HCT116 (cell line): ENCODE measurements around the gene SH3BP5L. TPM values are rescaled to one million over a fixed set of nuclear protein-coding genes. Genes with fewer than 3 reads are reported as not detected.
A peak's percentile ranks its signal among the peaks of the same experiment; 100 is the strongest.

ENCODE experiments used
- ATAC-seq: fragments of 200-7000 bp; cut with Tn5 transposase; 2 replicates; pipeline ENCODE4 v1.9.1; 2020; ENCODE audit warnings: mild to moderate bottlenecking, moderate library complexity
- BruUV-seq: library from RNA; stranded (reverse); fragments of 400-500 nt; replicated peaks from 2 replicates; lab custom pipeline; 2021; lab: Mats Ljungman, UMichigan
- CTCF ChIA-PET: fragments of 300-600 bp; sonication (Branson Sonifier 250); formaldehyde crosslinking; loops from one replicate; lab custom pipeline; 2021; ENCODE audit warnings: antibody characterized with exemption; lab: Charles Lee
- POLR2A ChIA-PET: fragments of 300-600, 350-600 bp; sonication (Branson Sonifier 250); formaldehyde crosslinking; loops from one replicate; lab custom pipeline; 2021; ENCODE audit warnings: antibody characterized with exemption; lab: Charles Lee
- RAD21 ChIA-PET, 2 experiments: fragments of 300-600 bp; sonication (Branson Sonifier 250); formaldehyde crosslinking; loops; one replicate each; lab custom pipeline; 2023; ENCODE audit warnings: low total read pairs in 2 of 2; ENCODE audit not compliant: uncharacterized antibody in 2 of 2, unreplicated experiment in 2 of 2, low non-redundant PET in 1 of 2; lab: Charles Lee
- DNase-seq: peaks from one replicate; pipeline ENCODE4 v3.0.0-alpha.2; 2010; ENCODE audit warnings: low read depth, low spot score
- H2AFZ ChIP-seq: fragments of 200-600 bp; shearing (Covaris generic), sonication (generic); 2 replicates; pipeline ENCODE4 v1.6.1; 2017; ENCODE audit warnings: low read depth, mixed run types, mixed read lengths, antibody characterized with exemption, low read length; ENCODE audit not compliant: poor library complexity, severe bottlenecking
- H3K27ac ChIP-seq: 2 replicates; pipeline ENCODE4 v1.5.1; 2012; ENCODE audit warnings: low read depth, low read length
- H3K27me3 ChIP-seq: fragments of 200-600 bp; sonication (generic); 2 replicates; pipeline ENCODE4 v1.6.1; 2016; ENCODE audit warnings: mixed run types, low read length, mixed read lengths; ENCODE audit not compliant: insufficient read depth
- H3K36me3 ChIP-seq, 2 experiments: fragments of 200-500 bp in 1 of 2; fragments of 200-600 bp in 1 of 2; sonication (Bioruptor generic) in 1 of 2; sonication (generic) in 1 of 2; 2 replicates each; pipeline versions ENCODE4 v1.5.1 to v1.6.1; 2014 to 2016; ENCODE audit warnings: low read length in 2 of 2, inconsistent platforms in 1 of 2, mixed read lengths in 1 of 2, mixed run types in 1 of 2; ENCODE audit not compliant: insufficient read depth in 2 of 2, control insufficient read depth in 1 of 2
- H3K4me1 ChIP-seq, 2 experiments: fragments of 200-600 bp in 1 of 2; sonication (generic) in 1 of 2; 2 replicates each; pipeline versions ENCODE4 v1.5.1 to v1.6.1; 2012 to 2017; ENCODE audit warnings: low read length in 2 of 2, inconsistent platforms in 1 of 2, mild to moderate bottlenecking in 1 of 2, mixed read lengths in 1 of 2, mixed run types in 1 of 2, moderate library complexity in 1 of 2; ENCODE audit not compliant: insufficient read depth in 2 of 2, control insufficient read depth in 1 of 2
- H3K4me2 ChIP-seq: fragments of 200-600 bp; sonication (generic); 2 replicates; pipeline ENCODE4 v1.6.1; 2017; ENCODE audit warnings: mixed run types, low read length, mixed read lengths
- H3K4me3 ChIP-seq, 2 experiments: fragments of 200-600 bp in 1 of 2; sonication (generic) in 1 of 2; replicated peaks in 1 of 2; 2 replicates each; pipeline ENCODE4 v1.5.1; 2011 to 2016; ENCODE audit warnings: low read length in 2 of 2, control low read depth in 1 of 2, low read depth in 1 of 2, mild to moderate bottlenecking in 1 of 2, mixed read lengths in 1 of 2, mixed run types in 1 of 2
- H3K79me2 ChIP-seq: fragments of 200-600 bp; sonication (generic); 2 replicates; pipeline ENCODE4 v1.6.1; 2017; ENCODE audit warnings: mild to moderate bottlenecking, mixed run types, low read length, moderate library complexity, mixed read lengths; ENCODE audit not compliant: insufficient read depth
- H3K9ac ChIP-seq: fragments of 200-600 bp; sonication (generic); 2 replicates; pipeline ENCODE4 v1.6.1; 2016; ENCODE audit warnings: low read length, mixed read lengths
- H3K9me2 ChIP-seq: fragments of 200-600 bp; sonication (generic), shearing (Covaris generic); 2 replicates; pipeline ENCODE4 v1.6.1; 2017; ENCODE audit warnings: mixed run types, mild to moderate bottlenecking, moderate library complexity; ENCODE audit not compliant: insufficient read depth
- H3K9me3 ChIP-seq, 2 experiments: fragments of 200-500 bp in 1 of 2; fragments of 200-600 bp in 1 of 2; sonication (Bioruptor generic) in 1 of 2; sonication (generic) in 1 of 2; 2 replicates each; pipeline ENCODE4 v1.6.1; 2014 to 2017; ENCODE audit warnings: low read length in 2 of 2, mixed read lengths in 2 of 2, inconsistent platforms in 1 of 2, low read depth in 1 of 2, mild to moderate bottlenecking in 1 of 2, mixed run types in 1 of 2, moderate library complexity in 1 of 2; ENCODE audit not compliant: control insufficient read depth in 1 of 2, insufficient read depth in 1 of 2
- H4K20me1 ChIP-seq: fragments of 200-600 bp; sonication (generic), shearing (Covaris generic); 2 replicates; pipeline ENCODE4 v1.6.1; 2017; ENCODE audit warnings: mixed run types, mild to moderate bottlenecking, moderate library complexity; ENCODE audit not compliant: insufficient read depth
- CBX3 ChIP-seq: IDR thresholded peaks from 2 replicates; pipeline ENCODE4 v1.6.1; 2012; ENCODE audit warnings: low read depth
- FOSL1 ChIP-seq: IDR thresholded peaks from 2 replicates; pipeline ENCODE4 v1.6.1; 2012; ENCODE audit warnings: low read depth
- POLR2A ChIP-seq: IDR thresholded peaks from 2 replicates; pipeline ENCODE4 v1.7.0; 2011; ENCODE audit warnings: borderline replicate concordance; ENCODE audit not compliant: insufficient read depth, insufficient read length; ENCODE audit errors: extremely low read depth
- POLR2AphosphoS5 ChIP-seq: IDR thresholded peaks from 2 replicates; pipeline ENCODE4 v1.6.1; 2011; ENCODE audit warnings: mild to moderate bottlenecking, low read depth, low read length, moderate library complexity
- SP1 ChIP-seq: IDR thresholded peaks from 2 replicates; pipeline ENCODE4 v1.6.1; 2012; ENCODE audit warnings: low read depth
- TCF7L2 ChIP-seq: IDR thresholded peaks from 2 replicates; pipeline ENCODE4 v1.7.0; 2011; ENCODE audit warnings: borderline replicate concordance, inconsistent platforms; ENCODE audit not compliant: insufficient read depth, insufficient read length; ENCODE audit errors: extremely low read depth
- YY1 ChIP-seq: IDR thresholded peaks from 2 replicates; pipeline ENCODE4 v1.6.1; 2011; ENCODE audit warnings: low read length, low read depth, moderate library complexity, mild to moderate bottlenecking; ENCODE audit not compliant: insufficient replicate concordance; ENCODE audit errors: extremely low read depth
- intact Hi-C: fragments of 100-400 bp; cut with micrococcal nuclease; formaldehyde crosslinking; loops from 2 replicates; pipeline ENCODE4 v1.10.0; 2022
- total RNA-seq: library from RNA; stranded (reverse); gene quantifications from one replicate; pipeline ENCODE4 v1.2.1, GENCODE V29; 2021; ENCODE audit not compliant: unreplicated experiment
- TF ChIP-seq, protein P1 (sequence below): IDR thresholded peaks from 2 replicates; pipeline ENCODE4 v1.6.1; 2012
- TF ChIP-seq, protein P2 (sequence below): IDR thresholded peaks from 2 replicates; pipeline ENCODE4 v1.6.1; 2012
- TF ChIP-seq, protein P3 (sequence below): IDR thresholded peaks from 2 replicates; pipeline ENCODE4 v1.6.1; 2012; ENCODE audit warnings: low read depth

SH3BP5L gene
- total RNA-seq, 1 experiment from 2014 or later: 22.3 TPM

DNA sequence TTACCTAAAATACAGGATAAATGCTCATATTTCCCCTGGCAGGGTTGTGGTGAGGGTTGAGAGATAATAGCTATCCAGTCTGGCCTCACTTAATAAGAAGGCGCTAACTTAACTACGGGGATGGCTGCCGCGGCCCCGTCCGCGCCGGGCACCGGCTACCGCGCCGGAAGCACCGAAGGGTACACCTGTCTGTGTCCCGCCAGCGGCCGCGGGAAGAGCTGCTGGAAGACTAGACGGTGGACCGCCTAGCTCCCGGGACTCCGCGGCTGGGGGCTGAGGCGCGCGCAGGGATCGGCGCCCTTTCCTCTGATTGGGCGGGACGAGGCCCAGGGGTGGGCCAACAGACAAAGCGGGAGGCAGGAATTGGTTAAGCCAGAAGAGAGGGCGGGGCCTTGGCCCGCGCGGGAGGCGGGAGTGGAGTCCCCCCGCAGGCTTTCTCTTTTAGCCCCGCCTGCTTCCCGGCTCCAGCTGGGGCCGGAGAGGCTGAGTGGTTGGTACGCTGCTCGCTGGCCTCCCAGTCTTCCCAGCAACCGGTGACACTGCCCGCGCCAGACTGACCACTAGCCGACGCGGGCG lies 12.2 kb upstream of the SH3BP5L start, which contains the start of gene ZNF672:
TSS of gene ZNF672 (plus strand) at position 444 of the 576 bp plus-strand sequence. CDS start 9,051 bp downstream, outside the sequence.
- CTCF ChIA-PET: interaction anchor here (1.0 to 2.9 kb wide), 6 partner anchors 9 to 141 kb away, joined by 3 to 24 read pairs (median 6); partner anchors contain the start of genes SH3BP5L and ZNF692
- RAD21 ChIA-PET: interaction anchor here in 1 of 2 experiments (1.1 kb wide), 1 partner anchor 12 kb away, joined by 4 read pairs; the partner anchor contains the start of gene SH3BP5L
- POLR2A ChIA-PET: interaction anchor here (0.8 to 4.4 kb wide), 6 partner anchors 9 to 69 kb away, joined by 3 to 49 read pairs (median 6); partner anchors contain the start of genes PGBD2, SH3BP5L and ZNF692

More for the DNA sequence above, 12.2 kb upstream of the SH3BP5L start, which contains the start of gene ZNF672:
- H3K9ac ChIP-seq: peak within 1 kb of the TSS; percentile 88
- TF ChIP-seq, protein P1, sequence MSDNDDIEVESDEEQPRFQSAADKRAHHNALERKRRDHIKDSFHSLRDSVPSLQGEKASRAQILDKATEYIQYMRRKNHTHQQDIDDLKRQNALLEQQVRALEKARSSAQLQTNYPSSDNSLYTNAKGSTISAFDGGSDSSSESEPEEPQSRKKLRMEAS: peak; percentile 23; the same call in 1 of the 2 replicates
- TF ChIP-seq TCF7L2 (no peak), SP1 (peak; percentile 92), FOSL1 (no peak), CBX3 (no peak), YY1 (peak; percentile 24), POLR2AphosphoS5 (peak; percentile 99), POLR2A (peak; percentile 95)
- TF ChIP-seq, protein P2, sequence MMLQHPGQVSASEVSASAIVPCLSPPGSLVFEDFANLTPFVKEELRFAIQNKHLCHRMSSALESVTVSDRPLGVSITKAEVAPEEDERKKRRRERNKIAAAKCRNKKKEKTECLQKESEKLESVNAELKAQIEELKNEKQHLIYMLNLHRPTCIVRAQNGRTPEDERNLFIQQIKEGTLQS: no peak
- TF ChIP-seq, protein P3, sequence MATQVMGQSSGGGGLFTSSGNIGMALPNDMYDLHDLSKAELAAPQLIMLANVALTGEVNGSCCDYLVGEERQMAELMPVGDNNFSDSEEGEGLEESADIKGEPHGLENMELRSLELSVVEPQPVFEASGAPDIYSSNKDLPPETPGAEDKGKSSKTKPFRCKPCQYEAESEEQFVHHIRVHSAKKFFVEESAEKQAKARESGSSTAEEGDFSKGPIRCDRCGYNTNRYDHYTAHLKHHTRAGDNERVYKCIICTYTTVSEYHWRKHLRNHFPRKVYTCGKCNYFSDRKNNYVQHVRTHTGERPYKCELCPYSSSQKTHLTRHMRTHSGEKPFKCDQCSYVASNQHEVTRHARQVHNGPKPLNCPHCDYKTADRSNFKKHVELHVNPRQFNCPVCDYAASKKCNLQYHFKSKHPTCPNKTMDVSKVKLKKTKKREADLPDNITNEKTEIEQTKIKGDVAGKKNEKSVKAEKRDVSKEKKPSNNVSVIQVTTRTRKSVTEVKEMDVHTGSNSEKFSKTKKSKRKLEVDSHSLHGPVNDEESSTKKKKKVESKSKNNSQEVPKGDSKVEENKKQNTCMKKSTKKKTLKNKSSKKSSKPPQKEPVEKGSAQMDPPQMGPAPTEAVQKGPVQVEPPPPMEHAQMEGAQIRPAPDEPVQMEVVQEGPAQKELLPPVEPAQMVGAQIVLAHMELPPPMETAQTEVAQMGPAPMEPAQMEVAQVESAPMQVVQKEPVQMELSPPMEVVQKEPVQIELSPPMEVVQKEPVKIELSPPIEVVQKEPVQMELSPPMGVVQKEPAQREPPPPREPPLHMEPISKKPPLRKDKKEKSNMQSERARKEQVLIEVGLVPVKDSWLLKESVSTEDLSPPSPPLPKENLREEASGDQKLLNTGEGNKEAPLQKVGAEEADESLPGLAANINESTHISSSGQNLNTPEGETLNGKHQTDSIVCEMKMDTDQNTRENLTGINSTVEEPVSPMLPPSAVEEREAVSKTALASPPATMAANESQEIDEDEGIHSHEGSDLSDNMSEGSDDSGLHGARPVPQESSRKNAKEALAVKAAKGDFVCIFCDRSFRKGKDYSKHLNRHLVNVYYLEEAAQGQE: no peak
- peak within 1 kb of the TSS; percentile 69 to 84 for H3K4me3 ChIP-seq
- H3K9me2 ChIP-seq: no peaks in the 10 kb centered on the region
- no TSS peak for BruUV-seq
- peaks cover 32% of the 10 kb centered on the region for H3K79me2 ChIP-seq
- H4K20me1 ChIP-seq: no peaks in the 10 kb centered on the region
- H3K9me3 ChIP-seq: no peaks in the 10 kb centered on the region
- peak; percentile 92 for DNase-seq
- H2AFZ ChIP-seq: no peak within 1 kb of the TSS
- H3K27me3 ChIP-seq: no peaks in the 10 kb centered on the region
- no peaks in the 10 kb centered on the region for H3K36me3 ChIP-seq
- intact Hi-C loops: loop anchor here (1.0 kb wide), 3 partner anchors 12 to 35 kb away; partner anchors contain the start of gene ZNF692
- ATAC-seq: peak; percentile 85
- H3K27ac ChIP-seq: peak within 1 kb of the TSS; percentile 97
- H3K4me1 ChIP-seq: peaks cover 5 to 24% of the 10 kb centered on the region in 2 experiments; a peak in 3 of 4 replicates
- H3K4me2 ChIP-seq: peak within 1 kb of the TSS; percentile 84
